EL (cell line): ENCODE measurements around the gene LENEP.
A peak's percentile ranks its signal among the peaks of the same experiment; 100 is the strongest.

Experiments used
- DNase-seq: peaks from one replicate; pipeline ENCODE4 v3.0.0-alpha.2; 2016

The LENEP gene

DNA sequence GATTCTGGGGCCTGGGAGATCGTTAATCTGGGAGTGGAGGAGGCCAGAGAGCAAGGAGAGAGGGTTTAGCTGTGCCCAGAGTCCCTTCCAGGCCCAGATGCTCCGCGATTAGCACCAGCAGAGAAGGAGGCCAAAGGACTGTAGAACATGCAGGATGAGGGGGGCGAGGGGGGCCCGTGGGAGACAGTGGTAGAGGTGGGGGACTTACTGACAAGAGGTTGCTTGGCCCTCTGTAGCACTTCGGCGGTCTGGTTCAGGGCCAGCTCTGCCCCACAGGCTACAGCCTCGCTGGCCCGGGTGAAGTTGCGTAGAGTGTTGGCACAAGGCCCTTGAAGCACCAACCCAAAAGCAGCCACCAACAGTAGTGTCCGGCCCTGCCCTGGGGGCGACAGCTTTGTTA is 39.5 kb downstream of the LENEP start:
- no peak for DNase-seq

DNA sequence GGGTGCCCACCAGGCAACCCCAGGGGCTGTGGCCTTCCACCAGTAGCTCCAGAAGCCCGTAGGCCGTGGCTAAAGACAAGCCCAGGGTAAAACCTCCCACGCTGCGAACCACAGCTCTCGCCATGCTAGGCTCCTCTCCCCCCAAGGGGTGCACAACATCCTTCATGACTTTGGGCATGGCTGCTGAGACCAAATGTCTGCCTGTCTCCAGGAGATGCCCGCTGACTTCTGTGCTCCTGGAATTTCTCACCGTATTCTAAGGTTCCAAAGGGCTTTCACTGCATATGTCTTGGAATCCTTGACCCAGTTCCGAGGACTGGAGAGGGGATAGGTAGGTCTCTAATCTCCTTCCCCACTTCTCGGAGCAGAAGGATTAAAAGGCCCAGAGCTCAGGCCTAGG is 40.1 kb downstream of the LENEP start, which contains the start of the genes DCST1 and DCST2:
DCST1 (plus strand) TSS at position 301 of the 400 bp plus-strand sequence. CDS start 213 bp downstream, outside the sequence.
DCST2 (minus strand) TSS at position 258 of the 400 bp plus-strand sequence; CDS start at position 178, 80 bp downstream.
- DNase-seq, result no peak

DNA sequence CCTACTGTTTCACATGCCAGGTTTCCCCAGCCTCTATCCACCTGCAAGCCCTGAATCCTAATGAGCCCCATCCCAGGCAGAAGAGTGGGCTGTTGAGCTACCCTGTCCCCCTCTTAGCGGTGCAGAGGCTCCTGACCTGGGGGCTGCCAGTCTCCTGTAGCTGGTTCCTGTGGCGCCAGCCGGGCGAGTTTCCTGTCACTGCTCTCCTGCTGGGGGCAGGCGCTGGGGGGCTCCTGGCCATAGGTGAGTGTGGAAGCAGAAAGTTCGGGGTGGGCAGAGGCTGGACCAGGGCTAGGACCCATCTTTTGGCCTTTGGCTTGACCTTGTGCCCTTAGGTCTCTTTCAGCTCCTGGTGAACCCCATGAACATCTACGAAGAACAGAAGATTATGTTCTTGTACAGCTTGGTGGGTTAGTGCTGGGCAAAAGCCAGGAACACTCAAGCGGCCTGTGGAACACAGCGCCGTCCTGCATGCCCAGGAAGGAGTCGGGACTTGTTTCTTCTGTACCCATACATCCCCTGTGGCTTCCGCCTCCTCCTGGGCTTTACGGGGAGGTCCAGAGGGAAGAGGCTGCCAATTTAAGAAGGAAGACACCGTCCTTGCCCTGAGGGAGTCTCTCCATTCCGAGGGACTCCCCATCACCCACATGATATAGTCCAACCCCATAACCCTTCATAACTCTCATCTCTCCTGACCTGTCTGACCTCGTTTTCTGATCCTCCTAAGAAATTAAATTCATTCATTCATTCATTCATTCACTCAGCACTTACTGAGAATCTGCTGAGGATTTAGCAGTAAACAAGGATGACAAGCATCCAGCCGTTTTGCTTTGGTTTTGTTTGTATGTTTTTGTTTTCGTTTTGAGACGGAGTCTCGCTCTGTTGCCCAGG is 41.2 kb downstream of the LENEP start:
- no peak for DNase-seq

DNA sequence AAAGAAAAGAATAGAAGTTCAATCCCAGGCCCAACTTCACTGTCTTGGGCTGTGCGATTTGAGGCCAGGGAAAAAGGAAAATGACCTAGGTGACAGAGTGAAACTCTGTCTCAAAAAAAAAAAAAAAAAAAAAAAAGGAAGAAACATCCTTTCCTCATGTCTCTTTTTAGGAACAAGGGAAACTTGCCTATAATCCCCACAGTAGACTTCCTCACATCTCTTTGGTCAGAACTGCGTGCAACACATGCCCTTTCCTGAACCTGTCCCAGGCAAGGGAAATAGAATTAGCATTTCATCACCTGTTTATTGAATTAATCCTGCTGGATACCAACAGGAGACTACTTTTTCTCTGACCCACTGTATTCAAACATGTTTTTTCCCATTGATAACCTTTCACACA is 42.5 kb downstream of the LENEP start:
- DNase-seq, result no peak

DNA sequence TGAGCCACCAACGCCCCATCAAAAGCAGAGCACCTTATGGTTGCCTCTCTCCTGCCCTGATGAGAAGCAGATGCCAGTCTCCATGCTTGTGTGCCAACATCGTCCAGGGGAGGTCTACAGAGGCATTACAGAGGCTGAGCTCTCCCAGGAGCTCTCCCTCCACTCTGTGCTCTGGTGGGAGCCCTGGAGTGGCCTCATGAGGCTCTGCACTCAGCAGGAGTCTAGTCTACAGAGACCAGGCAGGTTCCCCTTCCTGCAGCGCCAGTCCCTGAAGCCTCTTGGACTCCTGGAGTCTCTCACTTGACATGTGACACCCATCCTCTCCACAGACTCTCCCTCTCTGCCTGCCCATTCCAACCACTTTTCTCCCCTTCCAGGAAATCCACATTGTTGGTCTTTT is 43.7 kb downstream of the LENEP start:
- DNase-seq, result no peak

DNA sequence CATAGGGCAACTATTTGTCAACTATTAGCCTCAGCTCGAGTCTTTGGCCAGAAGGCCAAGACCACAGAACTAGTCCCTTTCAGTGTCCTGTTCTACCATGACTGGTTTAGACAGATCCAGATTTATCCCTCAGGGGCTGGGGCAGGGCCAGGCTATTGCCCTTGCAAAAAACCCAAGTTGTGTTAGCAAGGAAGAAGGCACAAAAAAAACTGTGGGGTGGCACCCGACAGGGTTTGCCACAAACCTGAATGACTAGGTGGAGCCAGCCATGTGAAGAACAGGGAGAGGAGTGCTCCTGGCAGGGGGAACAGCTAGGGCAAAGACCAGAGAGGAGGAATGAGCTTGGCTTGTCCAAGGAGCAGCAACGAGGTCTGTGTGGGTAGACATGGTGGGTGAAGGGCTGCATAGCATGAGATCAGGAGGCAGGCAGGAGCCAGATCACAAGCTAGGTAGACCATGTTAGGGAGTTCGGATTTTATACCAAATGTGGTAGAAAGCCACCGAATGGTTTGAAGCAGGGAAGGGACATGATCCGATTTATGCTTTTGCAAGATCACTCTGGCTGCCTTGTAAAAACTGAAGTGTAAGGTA is 44.6 kb downstream of the LENEP start:
- no peak for DNase-seq

DNA sequence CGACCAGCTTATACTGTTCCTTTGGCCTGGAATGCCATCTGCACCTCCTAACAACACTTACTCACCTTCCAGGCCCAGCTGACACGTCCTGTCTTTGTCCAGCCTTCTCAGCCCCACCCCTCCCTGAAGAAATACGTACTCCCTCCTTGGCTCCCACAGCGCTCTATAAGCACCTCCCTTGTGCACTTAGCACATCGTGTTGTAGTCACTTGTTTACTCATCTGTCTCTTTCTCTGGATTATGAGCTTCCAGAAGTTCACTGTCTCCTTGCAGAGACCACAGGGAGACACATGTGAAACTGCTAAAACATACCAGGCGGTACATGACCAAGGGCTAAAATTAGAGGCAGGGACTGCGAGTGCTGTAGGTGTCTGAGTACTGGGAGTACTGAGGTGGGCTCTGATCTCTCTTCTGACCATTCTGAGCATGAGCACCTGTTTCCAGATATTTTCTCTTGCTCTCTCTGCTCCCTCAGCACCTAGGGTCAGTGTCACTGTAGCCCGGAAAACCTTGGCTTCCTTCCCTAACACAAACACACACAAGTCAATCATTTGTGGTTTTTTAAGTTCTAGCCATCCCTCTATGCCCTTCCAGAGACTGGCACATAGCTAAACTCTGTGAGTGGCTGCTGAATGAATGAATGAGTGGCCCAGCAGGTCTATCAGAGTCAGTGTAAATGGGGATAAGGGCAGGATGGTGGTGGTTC is 45.4 kb downstream of the LENEP start:
- peak; percentile 38 for DNase-seq

DNA sequence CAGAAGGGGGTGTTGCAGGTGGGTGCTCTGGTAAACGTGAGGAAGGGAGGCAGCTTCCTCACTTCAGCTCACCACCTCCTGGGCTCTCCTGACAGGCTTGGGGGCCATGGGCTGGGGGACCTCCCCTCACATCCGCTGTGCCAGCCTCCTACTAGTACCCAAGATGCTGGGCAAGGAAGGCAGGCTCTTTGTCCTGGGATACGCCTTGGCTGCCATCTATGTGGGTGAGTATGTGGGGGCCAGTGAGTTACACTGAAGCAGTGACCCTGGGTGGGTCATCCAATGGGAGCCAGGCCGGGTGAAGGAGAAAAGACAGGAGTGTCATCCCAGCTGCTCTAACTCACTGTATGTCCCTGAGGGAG is 45.9 kb downstream of the LENEP start:
- DNase-seq, result no peak

DNA sequence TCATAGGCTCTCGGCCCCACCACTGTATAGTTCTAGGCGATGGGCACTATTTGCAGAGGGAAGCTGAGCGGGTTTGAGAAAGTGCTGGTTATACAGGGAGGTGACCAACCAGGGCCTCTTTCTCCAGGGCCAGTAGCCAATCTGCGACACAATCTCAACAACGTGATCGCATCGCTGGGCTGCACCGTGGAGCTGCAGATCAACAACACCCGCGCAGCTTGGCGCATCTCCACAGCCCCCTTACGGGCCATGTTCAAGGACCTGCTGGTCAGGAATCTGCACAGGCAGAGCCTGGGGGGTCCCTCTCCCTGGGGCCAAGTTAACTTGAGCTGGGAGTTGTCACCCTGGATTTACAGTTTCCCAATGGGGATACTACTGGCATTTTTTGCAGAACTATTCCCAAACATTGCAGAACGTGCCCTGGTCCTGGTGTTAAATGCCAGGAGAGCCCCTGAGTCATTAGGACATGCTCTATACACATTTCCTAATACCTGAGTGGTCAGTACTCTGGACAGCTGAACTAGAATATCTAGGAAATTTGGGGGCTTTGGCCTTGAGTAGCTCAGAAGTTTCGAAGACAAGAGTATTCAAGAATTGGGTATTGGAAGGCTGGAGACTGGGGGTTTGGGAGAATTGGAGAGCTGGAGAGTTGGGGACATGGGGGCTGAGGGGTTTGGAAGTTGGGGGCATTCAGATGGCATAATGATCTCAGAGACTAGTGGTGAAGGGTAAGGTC is 47.1 kb downstream of the LENEP start:
- no peak for DNase-seq

DNA sequence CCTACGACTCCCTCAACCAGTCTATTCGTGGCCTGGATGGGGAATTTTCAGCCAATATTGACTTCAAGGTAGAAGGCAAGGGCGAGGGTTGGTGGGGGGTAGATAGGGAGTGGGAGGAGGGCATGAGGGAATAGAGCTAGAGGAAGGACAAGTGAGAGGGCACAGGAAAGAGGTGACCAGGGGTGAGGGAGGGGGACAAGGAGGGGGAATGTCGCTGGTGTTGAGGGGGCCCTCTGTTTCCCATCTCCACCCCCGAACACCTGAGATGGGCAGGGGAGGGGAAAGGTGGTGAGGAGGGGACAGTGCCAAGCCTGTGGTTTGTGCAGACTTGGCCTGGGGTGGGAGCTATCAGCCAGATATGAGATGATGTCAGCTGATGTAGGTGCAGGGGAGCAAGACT is 49.4 kb downstream of the LENEP start:
- no peak for DNase-seq

DNA sequence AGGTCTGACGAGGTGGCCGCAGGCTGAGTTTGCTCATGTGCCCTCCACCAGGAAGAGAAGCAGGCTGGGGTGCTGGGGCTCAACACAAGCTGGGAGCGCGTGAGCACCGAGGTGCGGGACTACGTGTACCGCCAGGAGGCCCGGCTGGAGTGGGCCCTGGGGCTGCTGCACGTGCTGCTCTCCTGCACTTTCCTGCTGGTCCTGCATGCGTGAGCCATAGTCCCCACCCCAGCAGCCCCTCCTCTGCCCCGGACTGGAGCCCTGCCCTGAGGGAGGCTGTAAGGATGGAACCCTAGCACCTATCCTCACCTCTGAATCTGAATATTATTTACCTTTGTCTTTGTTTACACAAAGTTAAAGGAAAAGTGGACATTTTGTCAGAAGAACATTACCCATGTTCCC is 49.9 kb downstream of the LENEP start:
- DNase-seq, result no peak

DNA sequence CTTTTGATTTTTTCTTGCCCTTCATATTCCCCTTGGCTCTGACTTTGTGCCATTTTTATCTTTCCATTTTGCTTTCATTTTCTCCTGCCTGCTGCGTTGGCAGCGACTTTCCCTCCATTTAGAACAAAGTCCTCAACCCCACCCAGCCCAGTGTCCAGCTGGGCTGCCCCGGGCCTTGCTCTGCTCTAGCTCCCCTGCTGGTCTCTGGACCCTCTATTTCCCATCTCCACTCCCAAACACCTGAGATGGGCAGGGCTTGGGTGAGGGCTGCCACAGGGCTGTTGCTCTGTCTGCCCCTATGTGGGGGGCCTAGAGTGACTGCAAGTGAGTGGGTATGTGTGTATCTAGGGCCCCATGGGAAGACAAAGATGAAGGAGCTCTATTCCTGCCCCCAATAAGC is 50.4 kb downstream of the LENEP start:
- no peak for DNase-seq
